NB4 (cell line): ENCODE measurements around the gene INHBB.

Experiments used
- DNase-seq: peaks from one replicate; pipeline ENCODE4 v3.0.0; 2010; ENCODE audit warnings: low read depth
- H3K4me3 ChIP-seq: one replicate; pipeline ENCODE4 v1.5.1; 2011; ENCODE audit warnings: mild to moderate bottlenecking, low read depth, low read length, moderate library complexity
- MYC ChIP-seq: IDR thresholded peaks from 2 replicates; pipeline ENCODE4 v1.6.1; 2011; ENCODE audit warnings: low read depth, low read length
- POLR2A ChIP-seq: IDR thresholded peaks from 2 replicates; pipeline ENCODE4 v1.6.1; 2011; ENCODE audit warnings: mild to moderate bottlenecking; ENCODE audit not compliant: insufficient read length; ENCODE audit errors: extremely low read depth
- TF ChIP-seq, protein P1 (sequence below): IDR thresholded peaks from 2 replicates; pipeline ENCODE4 v1.6.1; 2011; ENCODE audit warnings: low read depth, low read length
- TF ChIP-seq, protein P2 (sequence below): IDR thresholded peaks from one replicate; pipeline ENCODE4 v1.5.1; 2012; ENCODE audit warnings: low read depth, low read length

Gene INHBB

DNA sequence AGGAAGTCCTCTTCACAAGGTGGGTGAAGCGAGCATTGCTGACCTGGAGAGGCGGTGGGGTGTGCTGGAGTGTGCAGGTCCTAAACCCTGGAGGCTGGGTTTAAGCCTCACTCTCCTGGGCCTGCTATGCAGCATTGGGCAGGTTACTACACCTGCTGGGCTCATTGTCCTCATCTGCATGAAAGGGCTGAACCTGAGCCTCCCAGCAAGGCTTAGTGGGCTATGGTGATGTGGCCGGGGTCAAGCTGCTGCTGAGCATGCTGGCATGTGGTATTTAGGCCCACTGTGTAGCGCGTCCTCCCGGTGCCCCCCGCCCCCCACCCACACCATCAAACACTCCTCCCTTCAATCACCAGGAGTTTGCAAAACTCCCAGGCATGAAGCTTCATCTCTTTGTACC is 37.3 kb downstream of the INHBB start:
- H3K4me3 ChIP-seq: no peak overlapping the region
- TF ChIP-seq, protein P1, sequence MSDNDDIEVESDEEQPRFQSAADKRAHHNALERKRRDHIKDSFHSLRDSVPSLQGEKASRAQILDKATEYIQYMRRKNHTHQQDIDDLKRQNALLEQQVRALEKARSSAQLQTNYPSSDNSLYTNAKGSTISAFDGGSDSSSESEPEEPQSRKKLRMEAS: no peak
- TF ChIP-seq POLR2A: no peak
- no peak for TF ChIP-seq MYC
- TF ChIP-seq, protein P2, sequence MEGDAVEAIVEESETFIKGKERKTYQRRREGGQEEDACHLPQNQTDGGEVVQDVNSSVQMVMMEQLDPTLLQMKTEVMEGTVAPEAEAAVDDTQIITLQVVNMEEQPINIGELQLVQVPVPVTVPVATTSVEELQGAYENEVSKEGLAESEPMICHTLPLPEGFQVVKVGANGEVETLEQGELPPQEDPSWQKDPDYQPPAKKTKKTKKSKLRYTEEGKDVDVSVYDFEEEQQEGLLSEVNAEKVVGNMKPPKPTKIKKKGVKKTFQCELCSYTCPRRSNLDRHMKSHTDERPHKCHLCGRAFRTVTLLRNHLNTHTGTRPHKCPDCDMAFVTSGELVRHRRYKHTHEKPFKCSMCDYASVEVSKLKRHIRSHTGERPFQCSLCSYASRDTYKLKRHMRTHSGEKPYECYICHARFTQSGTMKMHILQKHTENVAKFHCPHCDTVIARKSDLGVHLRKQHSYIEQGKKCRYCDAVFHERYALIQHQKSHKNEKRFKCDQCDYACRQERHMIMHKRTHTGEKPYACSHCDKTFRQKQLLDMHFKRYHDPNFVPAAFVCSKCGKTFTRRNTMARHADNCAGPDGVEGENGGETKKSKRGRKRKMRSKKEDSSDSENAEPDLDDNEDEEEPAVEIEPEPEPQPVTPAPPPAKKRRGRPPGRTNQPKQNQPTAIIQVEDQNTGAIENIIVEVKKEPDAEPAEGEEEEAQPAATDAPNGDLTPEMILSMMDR: no peak
- DNase-seq: no peak

DNA sequence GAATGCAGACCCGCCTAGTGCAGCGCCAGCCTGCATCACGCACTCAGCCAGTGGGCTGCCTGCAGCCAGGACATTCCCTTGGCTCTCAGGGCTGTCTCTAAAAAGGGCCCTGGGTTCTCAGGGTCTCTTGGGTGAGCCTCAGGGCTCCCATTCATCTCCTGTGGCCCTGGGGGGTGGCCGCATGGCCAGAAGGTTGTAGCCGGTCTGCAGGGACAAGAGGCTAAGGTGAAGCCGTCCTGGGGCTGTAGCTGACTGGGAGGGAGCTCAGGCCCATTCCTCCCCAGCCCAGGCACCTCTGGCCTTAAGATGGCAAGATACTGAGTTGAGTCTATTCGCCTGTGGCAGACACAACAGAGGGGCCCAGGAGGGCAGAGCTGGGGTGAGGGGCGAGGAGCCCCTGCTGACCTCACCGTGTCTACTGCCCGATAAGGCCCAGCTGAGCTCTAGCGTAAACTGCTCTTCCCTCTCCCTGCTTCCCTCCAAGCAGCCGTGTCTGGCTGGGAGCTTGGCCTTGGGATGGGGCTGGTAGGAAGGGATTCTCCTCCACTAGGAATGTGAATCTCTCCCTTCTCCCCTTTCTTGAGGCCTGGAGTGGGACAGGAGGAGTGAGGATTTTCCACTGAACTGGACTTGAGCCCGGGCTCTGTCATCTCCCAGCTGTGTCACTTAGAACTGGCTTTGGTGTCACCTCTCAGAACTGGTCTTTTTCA is 37.9 kb downstream of the INHBB start:
- no peak for DNase-seq
- TF ChIP-seq MYC (no peak), POLR2A (no peak)
- TF ChIP-seq, protein P1: no peak
- TF ChIP-seq, protein P2: no peak
- H3K4me3 ChIP-seq: no peak overlapping the region

DNA sequence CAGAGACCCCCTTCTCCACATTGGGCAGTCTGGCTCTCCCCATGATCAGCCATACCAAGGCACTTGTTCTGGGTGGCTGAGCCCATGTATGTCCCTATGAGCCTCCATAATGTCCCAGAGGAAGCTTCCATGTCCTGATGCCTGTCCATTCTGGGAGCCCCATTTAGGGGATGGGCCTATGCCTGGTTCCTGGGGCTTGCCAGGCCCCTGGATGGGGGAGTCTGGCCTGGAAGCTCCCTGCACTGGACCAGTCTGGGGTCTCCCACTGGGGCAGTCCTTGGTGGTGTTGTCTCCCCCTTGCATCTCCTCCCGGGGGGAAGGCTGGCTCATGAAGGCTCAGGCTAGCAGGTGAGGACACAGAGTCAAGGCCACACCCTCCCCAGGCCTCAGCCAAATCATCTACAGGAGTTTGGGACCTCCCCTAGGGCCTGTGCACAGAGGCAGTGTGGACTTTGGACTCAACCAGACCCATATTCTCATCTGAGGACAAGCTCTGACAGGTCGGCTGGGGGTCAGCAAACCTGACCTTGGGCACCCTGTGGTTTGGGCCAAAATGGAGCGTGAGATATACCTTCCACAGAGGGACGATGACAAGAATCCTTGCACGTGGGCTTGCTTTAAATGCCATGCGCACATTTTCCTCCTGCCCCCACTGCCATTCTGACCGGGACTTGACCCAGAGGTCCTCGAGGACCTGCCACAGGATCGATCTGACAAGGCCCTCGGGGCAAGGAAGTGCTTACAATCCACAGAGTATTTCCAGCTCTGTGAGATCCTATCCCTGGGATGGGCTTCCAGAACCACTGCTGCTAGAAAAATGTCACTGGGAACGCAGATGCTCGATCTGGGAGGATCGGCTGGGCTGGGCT is 38.8 kb downstream of the INHBB start:
- no peak overlapping the region for H3K4me3 ChIP-seq
- DNase-seq: no peak
- TF ChIP-seq, protein P2: no peak
- no peak for TF ChIP-seq POLR2A
- TF ChIP-seq MYC: no peak
- TF ChIP-seq, protein P1: no peak

DNA sequence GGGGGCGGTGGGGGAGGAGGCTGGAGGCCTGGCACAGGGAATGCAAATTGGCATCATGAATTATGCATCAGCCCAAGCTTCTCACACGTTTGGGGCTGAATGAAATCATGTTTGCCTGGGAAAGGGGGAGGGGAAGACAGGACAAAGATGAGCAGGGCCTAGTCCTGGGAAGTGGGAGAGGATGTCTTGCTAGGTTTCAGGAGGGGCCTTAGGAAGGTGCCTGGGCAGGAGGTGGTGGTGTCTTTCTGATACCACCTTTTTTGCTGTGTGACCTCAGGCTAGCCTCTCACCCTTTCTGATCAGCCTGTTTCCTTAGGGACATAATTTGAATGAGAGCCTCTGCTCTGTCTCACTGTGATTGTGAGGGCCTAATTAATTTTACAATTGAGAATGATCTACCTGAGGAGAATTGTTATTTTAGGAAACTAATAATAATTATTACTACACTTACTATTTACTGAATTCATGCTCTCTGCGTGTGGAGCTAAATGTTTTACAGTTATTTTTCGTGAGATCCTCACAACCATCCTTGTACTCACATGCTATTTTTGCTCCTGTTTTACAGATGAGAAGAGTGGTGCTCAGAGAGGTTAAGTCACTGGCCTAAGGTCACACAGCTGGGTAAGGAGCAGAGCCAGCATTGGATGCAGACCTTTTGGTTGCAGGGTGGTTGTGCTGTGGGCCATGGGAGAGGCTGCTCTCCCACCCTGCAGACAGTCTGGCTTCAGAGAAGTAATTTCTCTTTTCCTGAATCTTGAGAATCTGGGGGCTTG is 39.6 kb downstream of the INHBB start:
- DNase-seq: no peak
- H3K4me3 ChIP-seq: no peak overlapping the region
- TF ChIP-seq, protein P2: no peak
- no peak for TF ChIP-seq POLR2A

DNA sequence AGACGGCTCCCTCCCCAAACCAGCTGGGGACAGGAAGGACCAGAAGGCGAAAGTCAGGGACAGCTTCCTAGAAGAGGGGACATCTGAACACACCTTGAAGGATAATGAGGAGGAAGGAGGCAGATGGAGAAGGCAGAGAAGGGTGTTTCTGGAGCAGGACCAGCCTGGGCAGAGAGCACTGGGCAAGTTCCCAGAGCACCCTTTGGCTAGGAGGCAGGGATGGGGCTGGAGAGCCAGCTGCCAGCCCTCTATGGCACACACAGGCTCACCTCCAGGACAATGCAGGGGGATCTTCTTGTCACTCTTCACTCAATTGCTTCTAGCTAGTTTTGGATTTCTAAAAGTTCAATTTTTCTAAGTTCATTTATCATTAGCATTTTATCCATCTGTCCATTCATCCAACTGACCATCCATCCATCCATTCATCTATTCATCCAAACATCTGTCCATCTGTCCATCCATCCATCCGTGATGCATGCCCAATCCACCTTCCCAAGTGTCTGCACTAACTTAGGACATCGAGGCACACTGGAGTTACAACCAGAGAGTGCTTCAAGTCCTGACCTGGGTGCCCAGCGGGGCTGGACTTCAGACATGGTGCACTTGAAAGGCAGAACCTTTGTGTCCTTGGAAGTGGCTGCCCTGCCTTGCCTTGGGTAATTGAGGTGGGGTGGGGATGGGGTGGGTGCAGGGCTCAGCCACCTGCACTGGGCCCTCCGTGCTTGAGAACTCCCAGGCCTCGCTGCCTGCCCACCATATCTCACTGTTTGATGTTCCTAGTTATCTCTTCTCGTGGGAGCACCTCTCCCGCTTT is 42.5 kb downstream of the INHBB start:
- H3K4me3 ChIP-seq: no peak overlapping the region
- TF ChIP-seq, protein P2: no peak
- TF ChIP-seq, protein P1: no peak
- TF ChIP-seq MYC (no peak), POLR2A (no peak)
- no peak for DNase-seq
